Measurements from ENCODE around the gene TANK. TPM values are rescaled to one million over a fixed set of nuclear protein-coding genes. Genes with fewer than 3 reads are reported as not detected.

The TANK gene
- total and polyA plus RNA-seq, 2 of the 13 experiments (the other 11 are each of a cell fraction or from before 2014, with no cell fraction given): 66.9 to 96.1 TPM

GRCh38 chr2:161161074-161161706 lies 962 bp downstream of the TANK start (continued):
- TF ChIP-seq ZNF407 (CRISPR knock-in tag; IDR thresholded peaks at IDR 0.05; ENCODE audit: not compliant biosample characterization) (no peak), ZSCAN5A (CRISPR knock-in tag; IDR thresholded peaks at IDR 0.05; ENCODE audit: borderline replicate concordance) (0 out of 2 replicates have a peak, but pooled peaks have one; percentile 4), MIXL1 (CRISPR knock-in tag; IDR thresholded peaks at IDR 0.05) (no peak), ZSCAN9 (CRISPR knock-in tag; IDR thresholded peaks at IDR 0.05; ENCODE audit: borderline replicate concordance) (peak; percentile 9), MED8 (CRISPR knock-in tag; IDR thresholded peaks at IDR 0.05; ENCODE audit: insufficient replicate concordance) (no peak), ZNF816 (CRISPR knock-in tag; IDR thresholded peaks at IDR 0.05; ENCODE audit: borderline replicate concordance) (peak; percentile 68), RBAK (CRISPR knock-in tag; IDR thresholded peaks at IDR 0.05) (0 out of 2 replicates have a peak, but pooled peaks have one; percentile 12), GPN1 (CRISPR knock-in tag; IDR thresholded peaks at IDR 0.05; ENCODE audit: borderline replicate concordance) (no peak), ZNF354B (CRISPR knock-in tag; IDR thresholded peaks at IDR 0.05) (no peak), ZBTB8A (CRISPR knock-in tag; IDR thresholded peaks at IDR 0.05; ENCODE audit: borderline replicate concordance, low read depth) (no peak), SAP130 (CRISPR knock-in tag; IDR thresholded peaks at IDR 0.05; ENCODE audit: low read depth) (0 out of 2 replicates have a peak, but pooled peaks have one; percentile 3), PAXIP1 (CRISPR knock-in tag; conservative IDR thresholded peaks at IDR 0.05) (peak; percentile 11; the same call in 1 of the 2 replicates), ZNF850 (CRISPR knock-in tag; conservative IDR thresholded peaks at IDR 0.05) (no peak), POLR2A (IDR thresholded peaks at IDR 0.05; ENCODE audit: insufficient read depth in 1 of 2, low read depth in 2 of 2, low read length in 2 of 2) (peak in 1 of 2 experiments; percentile 53; a peak in 1 of 4 replicates), TMF1 (CRISPR knock-in tag; IDR thresholded peaks at IDR 0.05; ENCODE audit: low read depth) (no peak), ZNF780A (CRISPR knock-in tag; IDR thresholded peaks at IDR 0.05) (0 out of 2 replicates have a peak, but pooled peaks have one; percentile 1), ZMYM3 (CRISPR knock-in tag; IDR thresholded peaks at IDR 0.05) (no peak)

Measured in HepG2 (cell line).